H1 (cell line): ENCODE data around the gene PHYH.
"Not testable (repeated sequence)": the region's sequence is repeated elsewhere in the genome, so short reads cannot be mapped to it uniquely, and the experiment has no call there.

Experiments
- BCL11A ChIP-seq, 2 experiments: IDR thresholded peaks; one replicate each; pipeline ENCODE4 v1.6.1; 2011; ENCODE audit warnings: low read depth in 2 of 2, low read length in 2 of 2, mild to moderate bottlenecking in 2 of 2
- CTCF ChIP-seq, 3 experiments: IDR thresholded peaks; 1 replicate in 2 of 3; 2 replicates in 1 of 3; pipeline versions ENCODE4 v1.5.1 to v1.6.1; 2011; ENCODE audit warnings: low read length in 3 of 3, mild to moderate bottlenecking in 3 of 3, inconsistent platforms in 2 of 3, low read depth in 1 of 3, moderate library complexity in 1 of 3; ENCODE audit not compliant: insufficient read depth in 1 of 3; ENCODE audit errors: control extremely low read depth in 1 of 3

- TF ChIP-seq CTCF (IDR thresholded peaks at IDR 0.05; ENCODE audit: control extremely low read depth in 1 of 3, insufficient read depth in 1 of 3, low read depth in 1 of 3, low read length in 3 of 3); BCL11A (IDR thresholded peaks at IDR 0.05; ENCODE audit: low read depth in 2 of 2, low read length in 2 of 2): not testable (repeated sequence)
Measured at GRCh38 chr10:13330980-13331379, 31.1 kb upstream of the PHYH start.
